Measurements from ENCODE around the gene AIFM2. TPM values are rescaled to one million over a fixed set of nuclear protein-coding genes. Genes with fewer than 3 reads are reported as not detected.

The AIFM2 gene
- total and polyA plus RNA-seq, 2 of the 13 experiments (the other 11 are each of a cell fraction or from before 2014, with no cell fraction given), result 20.3 to 29.5 TPM

DNA sequence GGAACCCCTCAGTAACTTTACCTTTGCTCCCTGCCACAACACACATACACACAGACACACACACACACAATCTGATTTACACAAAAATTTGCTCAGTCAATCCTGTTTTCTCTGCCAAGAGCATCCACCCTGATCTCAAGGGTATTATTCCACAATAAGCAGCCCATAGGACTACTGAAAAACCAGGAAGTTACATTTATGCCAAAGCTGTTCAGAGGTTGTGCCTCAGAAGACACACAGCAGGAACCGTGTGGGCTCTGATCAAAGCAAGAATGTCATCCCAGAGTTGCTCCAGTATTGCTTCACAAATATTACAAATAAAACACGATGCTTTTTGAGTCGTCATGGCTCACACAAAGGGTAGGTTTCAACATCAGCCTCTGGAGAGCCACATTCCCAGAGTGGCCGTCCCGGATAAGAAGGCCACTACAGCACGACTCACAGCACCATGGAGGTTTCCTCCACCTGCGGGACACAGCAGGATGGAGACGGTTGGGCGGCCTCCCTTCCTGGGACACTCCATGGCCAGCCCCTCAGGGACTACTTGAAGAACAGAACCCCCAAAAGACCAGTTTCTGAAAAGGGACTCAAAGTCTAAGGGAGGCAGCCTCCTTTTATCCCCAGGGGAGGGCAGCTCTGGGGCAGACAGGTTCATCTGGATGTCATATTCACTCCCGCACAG lies 1.6 kb downstream of the AIFM2 start (continued):
- no peak for TF ChIP-seq ZNF138 (CRISPR knock-in tag; IDR thresholded peaks at IDR 0.05; ENCODE audit: low read depth)
- TF ChIP-seq, protein P1, sequence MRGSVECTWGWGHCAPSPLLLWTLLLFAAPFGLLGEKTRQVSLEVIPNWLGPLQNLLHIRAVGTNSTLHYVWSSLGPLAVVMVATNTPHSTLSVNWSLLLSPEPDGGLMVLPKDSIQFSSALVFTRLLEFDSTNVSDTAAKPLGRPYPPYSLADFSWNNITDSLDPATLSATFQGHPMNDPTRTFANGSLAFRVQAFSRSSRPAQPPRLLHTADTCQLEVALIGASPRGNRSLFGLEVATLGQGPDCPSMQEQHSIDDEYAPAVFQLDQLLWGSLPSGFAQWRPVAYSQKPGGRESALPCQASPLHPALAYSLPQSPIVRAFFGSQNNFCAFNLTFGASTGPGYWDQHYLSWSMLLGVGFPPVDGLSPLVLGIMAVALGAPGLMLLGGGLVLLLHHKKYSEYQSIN (CRISPR knock-in tag; IDR thresholded peaks at IDR 0.05; ENCODE audit: borderline replicate concordance), result no peak
- TF ChIP-seq, protein P2, sequence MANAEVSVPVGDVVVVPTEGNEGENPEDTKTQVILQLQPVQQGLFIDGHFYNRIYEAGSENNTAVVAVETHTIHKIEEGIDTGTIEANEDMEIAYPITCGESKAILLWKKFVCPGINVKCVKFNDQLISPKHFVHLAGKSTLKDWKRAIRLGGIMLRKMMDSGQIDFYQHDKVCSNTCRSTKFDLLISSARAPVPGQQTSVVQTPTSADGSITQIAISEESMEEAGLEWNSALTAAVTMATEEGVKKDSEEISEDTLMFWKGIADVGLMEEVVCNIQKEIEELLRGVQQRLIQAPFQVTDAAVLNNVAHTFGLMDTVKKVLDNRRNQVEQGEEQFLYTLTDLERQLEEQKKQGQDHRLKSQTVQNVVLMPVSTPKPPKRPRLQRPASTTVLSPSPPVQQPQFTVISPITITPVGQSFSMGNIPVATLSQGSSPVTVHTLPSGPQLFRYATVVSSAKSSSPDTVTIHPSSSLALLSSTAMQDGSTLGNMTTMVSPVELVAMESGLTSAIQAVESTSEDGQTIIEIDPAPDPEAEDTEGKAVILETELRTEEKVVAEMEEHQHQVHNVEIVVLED (CRISPR knock-in tag; IDR thresholded peaks at IDR 0.05; ENCODE audit: borderline replicate concordance), result no peak
- TF ChIP-seq SATB2 (CRISPR knock-in tag; IDR thresholded peaks at IDR 0.05), result 0 out of 2 replicates have a peak, but pooled peaks have one; percentile 54
- TF ChIP-seq, protein P3, sequence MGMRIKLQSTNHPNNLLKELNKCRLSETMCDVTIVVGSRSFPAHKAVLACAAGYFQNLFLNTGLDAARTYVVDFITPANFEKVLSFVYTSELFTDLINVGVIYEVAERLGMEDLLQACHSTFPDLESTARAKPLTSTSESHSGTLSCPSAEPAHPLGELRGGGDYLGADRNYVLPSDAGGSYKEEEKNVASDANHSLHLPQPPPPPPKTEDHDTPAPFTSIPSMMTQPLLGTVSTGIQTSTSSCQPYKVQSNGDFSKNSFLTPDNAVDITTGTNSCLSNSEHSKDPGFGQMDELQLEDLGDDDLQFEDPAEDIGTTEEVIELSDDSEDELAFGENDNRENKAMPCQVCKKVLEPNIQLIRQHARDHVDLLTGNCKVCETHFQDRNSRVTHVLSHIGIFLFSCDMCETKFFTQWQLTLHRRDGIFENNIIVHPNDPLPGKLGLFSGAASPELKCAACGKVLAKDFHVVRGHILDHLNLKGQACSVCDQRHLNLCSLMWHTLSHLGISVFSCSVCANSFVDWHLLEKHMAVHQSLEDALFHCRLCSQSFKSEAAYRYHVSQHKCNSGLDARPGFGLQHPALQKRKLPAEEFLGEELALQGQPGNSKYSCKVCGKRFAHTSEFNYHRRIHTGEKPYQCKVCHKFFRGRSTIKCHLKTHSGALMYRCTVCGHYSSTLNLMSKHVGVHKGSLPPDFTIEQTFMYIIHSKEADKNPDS (CRISPR knock-in tag; IDR thresholded peaks at IDR 0.05), result no peak
- TF ChIP-seq, protein P4, sequence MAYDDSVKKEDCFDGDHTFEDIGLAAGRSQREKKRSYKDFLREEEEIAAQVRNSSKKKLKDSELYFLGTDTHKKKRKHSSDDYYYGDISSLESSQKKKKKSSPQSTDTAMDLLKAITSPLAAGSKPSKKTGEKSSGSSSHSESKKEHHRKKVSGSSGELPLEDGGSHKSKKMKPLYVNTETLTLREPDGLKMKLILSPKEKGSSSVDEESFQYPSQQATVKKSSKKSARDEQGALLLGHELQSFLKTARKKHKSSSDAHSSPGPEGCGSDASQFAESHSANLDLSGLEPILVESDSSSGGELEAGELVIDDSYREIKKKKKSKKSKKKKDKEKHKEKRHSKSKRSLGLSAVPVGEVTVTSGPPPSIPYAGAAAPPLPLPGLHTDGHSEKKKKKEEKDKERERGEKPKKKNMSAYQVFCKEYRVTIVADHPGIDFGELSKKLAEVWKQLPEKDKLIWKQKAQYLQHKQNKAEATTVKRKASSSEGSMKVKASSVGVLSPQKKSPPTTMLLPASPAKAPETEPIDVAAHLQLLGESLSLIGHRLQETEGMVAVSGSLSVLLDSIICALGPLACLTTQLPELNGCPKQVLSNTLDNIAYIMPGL (CRISPR knock-in tag; IDR thresholded peaks at IDR 0.05; ENCODE audit: borderline replicate concordance in 1 of 2, low read depth in 1 of 2), result no peak
- no peak for TF ChIP-seq ZNF280B (CRISPR knock-in tag; IDR thresholded peaks at IDR 0.05; ENCODE audit: borderline replicate concordance)
- no peak for TF ChIP-seq ETV6 (CRISPR knock-in tag; conservative IDR thresholded peaks at IDR 0.05)
- no peak for TF ChIP-seq ZNF567 (CRISPR knock-in tag; IDR thresholded peaks at IDR 0.05; ENCODE audit: borderline replicate concordance)
- TF ChIP-seq ZNF512 (CRISPR knock-in tag; IDR thresholded peaks at IDR 0.05), result no peak
- no peak for TF ChIP-seq ZNF367 (CRISPR knock-in tag; IDR thresholded peaks at IDR 0.05; ENCODE audit: borderline replicate concordance)
- TF ChIP-seq, protein P5, sequence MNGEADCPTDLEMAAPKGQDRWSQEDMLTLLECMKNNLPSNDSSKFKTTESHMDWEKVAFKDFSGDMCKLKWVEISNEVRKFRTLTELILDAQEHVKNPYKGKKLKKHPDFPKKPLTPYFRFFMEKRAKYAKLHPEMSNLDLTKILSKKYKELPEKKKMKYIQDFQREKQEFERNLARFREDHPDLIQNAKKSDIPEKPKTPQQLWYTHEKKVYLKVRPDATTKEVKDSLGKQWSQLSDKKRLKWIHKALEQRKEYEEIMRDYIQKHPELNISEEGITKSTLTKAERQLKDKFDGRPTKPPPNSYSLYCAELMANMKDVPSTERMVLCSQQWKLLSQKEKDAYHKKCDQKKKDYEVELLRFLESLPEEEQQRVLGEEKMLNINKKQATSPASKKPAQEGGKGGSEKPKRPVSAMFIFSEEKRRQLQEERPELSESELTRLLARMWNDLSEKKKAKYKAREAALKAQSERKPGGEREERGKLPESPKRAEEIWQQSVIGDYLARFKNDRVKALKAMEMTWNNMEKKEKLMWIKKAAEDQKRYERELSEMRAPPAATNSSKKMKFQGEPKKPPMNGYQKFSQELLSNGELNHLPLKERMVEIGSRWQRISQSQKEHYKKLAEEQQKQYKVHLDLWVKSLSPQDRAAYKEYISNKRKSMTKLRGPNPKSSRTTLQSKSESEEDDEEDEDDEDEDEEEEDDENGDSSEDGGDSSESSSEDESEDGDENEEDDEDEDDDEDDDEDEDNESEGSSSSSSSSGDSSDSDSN (CRISPR knock-in tag; IDR thresholded peaks at IDR 0.05), result peak; percentile 44; the same call in 1 of the 2 replicates
- no peak for TF ChIP-seq GPN1 (CRISPR knock-in tag; IDR thresholded peaks at IDR 0.05; ENCODE audit: borderline replicate concordance)
- TF ChIP-seq HNRNPK (IDR thresholded peaks at IDR 0.05; ENCODE audit: low read depth, low read length, poor library complexity, severe bottlenecking), result no peak

Data from HepG2 (cell line).